ENCODE data around the gene SEMA5A. TPM values are rescaled to one million over a fixed set of nuclear protein-coding genes. Genes with fewer than 3 reads are reported as not detected.

Gene SEMA5A
- total and polyA plus RNA-seq, 2 of the 8 experiments (the other 6 are each of a cell fraction or from before 2014, with no cell fraction given), result 5.3 to 8.9 TPM

DNA sequence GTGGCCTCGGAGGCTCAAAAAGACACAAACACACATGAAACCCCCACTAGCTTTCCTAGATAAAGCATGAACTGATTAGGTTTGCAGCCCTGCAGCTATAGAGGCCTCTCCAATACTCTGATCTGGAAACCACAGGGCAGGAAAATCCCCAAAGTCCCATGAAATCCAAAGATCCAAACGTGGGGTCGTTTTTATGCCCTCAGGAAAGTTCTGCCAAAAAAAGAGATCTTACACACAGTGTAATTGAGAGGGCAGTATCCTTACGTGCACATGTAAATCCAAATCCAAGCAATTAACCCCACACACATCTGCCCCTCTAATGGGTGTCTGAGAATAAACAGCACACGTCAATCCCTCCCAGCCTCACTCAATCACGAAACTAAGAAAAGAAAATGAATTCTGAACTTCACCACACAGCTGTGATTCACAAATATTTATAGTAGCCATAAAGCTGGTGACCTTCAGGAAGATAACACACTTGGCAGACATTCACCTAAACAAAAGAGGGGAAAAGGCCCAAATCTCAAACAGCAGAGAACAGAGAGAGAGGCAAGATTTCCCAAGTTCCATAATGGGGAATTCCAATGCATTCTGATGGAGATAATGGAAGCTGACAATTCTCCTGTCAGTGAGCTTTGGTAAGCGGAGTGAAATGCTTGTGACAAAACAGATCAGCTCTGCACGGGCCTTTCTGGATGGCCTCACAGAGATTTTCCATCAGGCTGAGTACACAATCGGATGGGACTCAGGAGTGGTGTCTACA is 114.2 kb downstream of the SEMA5A start:
- Histone ChIP-seq H2AK5ac (ENCODE audit: low read depth, low read length) (no peak overlapping the region), H3K9ac (replicated peaks in 1 of 4; ENCODE audit: extremely low read depth in 1 of 4, low read depth in 3 of 4, low read length in 3 of 4) (no peak overlapping the region; a peak in 2 of 7 replicates), H3K56ac (replicated peaks; ENCODE audit: insufficient read length, low read depth, low read length) (no peak overlapping the region), H3K23me2 (ENCODE audit: low read depth, low read length) (no peaks in the 10 kb centered on the region), H3K9me3 (ENCODE audit: insufficient read depth in 2 of 2, low read depth in 1 of 2, low read length in 1 of 2) (no peaks in the 10 kb centered on the region), H3K4ac (replicated peaks; ENCODE audit: insufficient read length, low read depth, low read length) (no peak overlapping the region), H3K23ac (ENCODE audit: insufficient read length) (no peak overlapping the region), H3K27me3 (replicated peaks in 1 of 4; ENCODE audit: control insufficient read depth in 3 of 4, extremely low read depth in 1 of 4, insufficient read depth in 3 of 4, low read length in 3 of 4) (no peaks in the 10 kb centered on the region), H4K20me1 (replicated peaks in 1 of 2; ENCODE audit: control insufficient read depth in 1 of 2, insufficient read depth in 2 of 2, low read length in 2 of 2) (no peaks in the 10 kb centered on the region), H2BK12ac (ENCODE audit: low read depth, low read length) (no peak overlapping the region), H3K27ac (ENCODE audit: low read depth, low read length) (no peak overlapping the region), H4K8ac (ENCODE audit: extremely low read depth, insufficient read depth, low read length) (no peak overlapping the region), H3K4me2 (ENCODE audit: insufficient read depth in 1 of 2, low read depth in 2 of 2, low read length in 2 of 2) (no peak overlapping the region), H3K18ac (ENCODE audit: extremely low read depth, low read length) (no peak overlapping the region), H2AFZ (ENCODE audit: low read length) (no peak overlapping the region), H3K79me2 (ENCODE audit: control insufficient read depth in 1 of 2, insufficient read depth in 2 of 2, low read length in 2 of 2) (no peaks in the 10 kb centered on the region), H3K36me3 (ENCODE audit: control insufficient read depth in 2 of 4, insufficient read depth in 4 of 4, low read length in 3 of 4) (no peaks in the 10 kb centered on the region), H2BK5ac (ENCODE audit: low read depth, low read length) (no peak overlapping the region), H4K5ac (ENCODE audit: insufficient read length, low read depth, low read length) (no peak overlapping the region), H2BK20ac (ENCODE audit: low read length) (no peak overlapping the region), H2BK15ac (ENCODE audit: low read length) (no peak overlapping the region), H3K4me1 (replicated peaks in 1 of 4; ENCODE audit: control insufficient read depth in 3 of 4, insufficient read depth in 4 of 4, low read length in 3 of 4) (peaks cover 0 to 7% (median 3%) of the 10 kb centered on the region in 4 experiments; a peak in 5 of 7 replicates), H3K79me1 (ENCODE audit: low read depth, low read length) (no peaks in the 10 kb centered on the region), H3K4me3 (ENCODE audit: extremely low read depth in 1 of 4, insufficient read depth in 2 of 4, low read depth in 3 of 4, low read length in 4 of 4) (no peak overlapping the region), H4K91ac (replicated peaks; ENCODE audit: insufficient read length, low read length) (no peak overlapping the region), H2BK120ac (replicated peaks; ENCODE audit: low read depth, low read length) (no peak overlapping the region), H3K14ac (ENCODE audit: insufficient read length) (no peak overlapping the region)
- POLR2A ChIA-PET (ENCODE audit: partially characterized antibody), result no interaction called here
- CTCF ChIA-PET (ENCODE audit: partially characterized antibody), result no interaction called here
- no peak for FAIRE-seq
- WGBS, 2 experiments (ENCODE audit: extremely low coverage in 1 of 2, insufficient coverage in 1 of 2, insufficient read length in 1 of 2, insufficient replicate concordance in 2 of 2, low coverage in 1 of 2, low lambda C conversion rate in 2 of 2, missing lambda C conversion rate in 1 of 2), result 79% methylated on average over 9 of the region's 9 CpGs; no CpG with 5 or more reads in 1 of the 2 experiments
- no peak for DNase-seq (ENCODE audit: low read depth in 1 of 2, low spot score in 2 of 2)
- TF ChIP-seq ZNF274 (IDR thresholded peaks at IDR 0.05; ENCODE audit: borderline replicate concordance, extremely low read depth, low read length), result no peak
- TF ChIP-seq NRF1 (IDR thresholded peaks at IDR 0.05; ENCODE audit: low read depth, low read length), result no peak
- TF ChIP-seq EP300 (IDR thresholded peaks at IDR 0.05; ENCODE audit: borderline replicate concordance in 1 of 2, low read depth in 2 of 2, low read length in 2 of 2), result no peak
- no peak for TF ChIP-seq CBX5 (IDR thresholded peaks at IDR 0.05; ENCODE audit: low read depth, low read length)
- no peak for TF ChIP-seq CREB1 (IDR thresholded peaks at IDR 0.05)
- no peak for TF ChIP-seq SRF (IDR thresholded peaks at IDR 0.05; ENCODE audit: low read depth, low read length)
- TF ChIP-seq YY1 (IDR thresholded peaks at IDR 0.05; ENCODE audit: low read depth, low read length), result no peak
- TF ChIP-seq SAP30 (IDR thresholded peaks at IDR 0.05; ENCODE audit: insufficient read depth, insufficient replicate concordance, low read length), result no peak
- TF ChIP-seq GTF2F1 (IDR thresholded peaks at IDR 0.05; ENCODE audit: borderline replicate concordance, low read depth, low read length), result no peak
- no peak for TF ChIP-seq JUND (IDR thresholded peaks at IDR 0.05; ENCODE audit: low read length)
- no peak for TF ChIP-seq SUZ12 (IDR thresholded peaks at IDR 0.05; ENCODE audit: low read length)
- TF ChIP-seq SIX5 (IDR thresholded peaks at IDR 0.05; ENCODE audit: low read depth, low read length), result no peak

All from H1 (cell line).